Right cardiac atrium (tissue), 5 donors: ENCODE results near the gene CDH12. TPM values are rescaled to one million over a fixed set of nuclear protein-coding genes. Genes with fewer than 3 reads are reported as not detected.

Experiments
- ATAC-seq, 2 donors: fragments of 200-7000 bp; cut with Tn5 transposase; one replicate each; pipeline versions ENCODE4 v1.8.0 to v1.9.1; 2020; ENCODE audit warnings: moderate library complexity in 2 of 2, mild to moderate bottlenecking in 1 of 2
- DNase-seq, 3 donors: peaks; one replicate each; pipeline ENCODE4 v3.0.0-alpha.2; 2020
- H3K27ac ChIP-seq: one replicate; pipeline ENCODE4 v1.5.1; 2013; ENCODE audit warnings: mild to moderate bottlenecking, low read length, control low read depth, moderate library complexity
- H3K27me3 ChIP-seq: one replicate; pipeline ENCODE4 v1.6.1; 2013; ENCODE audit not compliant: control insufficient read depth, insufficient read depth
- H3K4me1 ChIP-seq: one replicate; pipeline ENCODE4 v1.6.1; 2013; ENCODE audit warnings: low read length; ENCODE audit not compliant: control insufficient read depth, insufficient read depth
- H3K4me3 ChIP-seq: one replicate; pipeline ENCODE4 v1.5.1; 2013; ENCODE audit warnings: low read length, control low read depth
- H3K9me3 ChIP-seq: one replicate; pipeline ENCODE4 v1.6.1; 2013; ENCODE audit warnings: low read length; ENCODE audit not compliant: control insufficient read depth
- WGBS: extraction: QIAGEN DNeasy Blood & Tissue Kit; methylation state at CpG from one replicate; pipeline ENCODE4 v1.1.7; 2013; 5-methylcytosine and 5-hydroxymethylcytosine counted together
- intact Hi-C, 4 donors: fragments of 100-400 bp; cut with DNase I; formaldehyde crosslinking; loops; one replicate each; pipeline versions ENCODE4 v1.11.0 to v1.14.0; 2022 to 2023
- polyA plus RNA-seq: library from polyadenylated mRNA; stranded (reverse); fragments of 200-250 nt; gene quantifications from one replicate; pipeline ENCODE4 v1.2.3, GENCODE V29; 2013
- total RNA-seq, 4 donors: library from RNA; stranded (reverse); fragmentation: NEBNext Ultra II Directional; extraction: Animal tissue kit (Norgen Biotek cat#: 25700); gene quantifications; one replicate each; pipeline ENCODE4 v1.2.1, GENCODE V29; 2021
- donor health status: healthy with polysubstance abuse.
- donor health status: DM: no; HTN: yes; CAD: no.
- donor health status: DM: no; HTN: no; CAD: no.
- donor health status: DM: no; HTN: yes; CAD: no; lungs with severe emphysema.
- donor health status: DM: yes; HTN: yes; CAD: no.

CDH12 gene
- total and polyA plus RNA-seq, 5 donors = not detected

DNA sequence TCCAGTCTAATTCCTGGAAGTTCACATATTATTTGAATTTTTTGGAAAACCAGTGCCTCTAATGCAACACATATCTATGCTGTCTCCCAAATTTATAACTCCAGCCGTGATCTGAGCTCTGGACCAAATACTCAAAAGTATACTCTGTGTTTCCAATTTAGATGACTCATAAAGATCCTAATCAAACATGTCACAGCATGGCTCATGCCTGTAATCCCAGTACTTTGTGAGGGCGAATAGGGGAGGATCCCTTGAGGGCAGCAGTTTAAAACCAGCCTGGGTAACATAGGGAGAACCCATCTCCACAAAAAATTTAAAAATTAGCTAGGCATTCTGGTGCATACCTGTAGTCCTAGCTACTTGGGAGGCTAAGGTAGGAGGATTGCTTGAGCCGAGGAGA lies 388.0 kb downstream of the CDH12 start:
- no peaks in the 10 kb centered on the region for H3K9me3 ChIP-seq
- H3K4me1 ChIP-seq = no peaks in the 10 kb centered on the region
- intact Hi-C loops = no loop called here
- H3K27ac ChIP-seq = no peak overlapping the region
- ATAC-seq (no peak), DNase-seq (no peak)
- no peak overlapping the region for H3K4me3 ChIP-seq
- 73% methylated on average over 3 of the region's 3 CpGs for WGBS
- H3K27me3 ChIP-seq = no peaks in the 10 kb centered on the region

DNA sequence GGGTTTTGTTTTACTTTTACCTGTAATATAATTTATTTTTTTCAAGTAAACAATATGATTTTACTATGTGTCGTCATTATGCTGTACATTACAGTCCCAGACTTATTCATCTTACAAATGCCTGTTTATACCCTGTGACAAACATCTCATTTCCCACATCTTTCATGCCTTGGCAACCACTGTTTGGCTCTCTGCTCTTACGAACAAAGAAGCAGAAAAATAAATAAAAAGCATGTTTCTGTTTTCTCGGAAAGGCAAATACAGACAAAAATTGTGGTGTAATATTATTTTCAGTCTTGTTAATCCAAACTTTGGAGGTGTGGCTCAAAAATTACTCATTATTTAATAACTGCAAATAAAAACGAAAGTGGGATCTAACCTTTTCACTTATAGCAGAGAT lies 393.0 kb downstream of the CDH12 start:
- H3K4me1 ChIP-seq = no peaks in the 10 kb centered on the region
- H3K27me3 ChIP-seq = no peaks in the 10 kb centered on the region
- intact Hi-C loops = no loop called here
- H3K4me3 ChIP-seq = no peak overlapping the region
- H3K27ac ChIP-seq = no peak overlapping the region
- ATAC-seq (no peak), DNase-seq (no peak)
- 80% methylated on average over 4 of the region's 4 CpGs for whole genome bisulfite sequencing
- no peaks in the 10 kb centered on the region for H3K9me3 ChIP-seq

DNA sequence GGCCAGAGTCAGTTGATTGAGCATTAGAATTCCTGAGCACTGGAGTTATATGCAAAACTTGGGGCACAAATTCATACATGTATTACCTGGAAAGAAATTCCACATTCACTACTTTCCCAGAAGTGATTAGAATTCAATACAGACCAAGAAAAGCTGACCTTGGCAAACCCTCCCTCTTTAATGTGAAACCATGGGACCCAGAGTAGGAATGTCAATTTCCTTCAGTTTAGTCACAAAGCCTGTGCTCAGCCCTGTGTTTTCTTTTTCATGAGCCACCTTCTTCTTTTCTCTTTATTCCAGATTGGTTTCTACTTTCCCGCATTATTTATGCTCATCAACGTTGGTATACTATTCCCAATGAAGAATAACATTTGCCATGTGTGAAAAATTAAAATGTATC lies 420.2 kb downstream of the CDH12 start:
- Histone ChIP-seq H3K4me3 (no peak overlapping the region), H3K27me3 (no peaks in the 10 kb centered on the region), H3K9me3 (no peaks in the 10 kb centered on the region), H3K27ac (no peak overlapping the region), H3K4me1 (no peaks in the 10 kb centered on the region)
- DNase-seq (no peak), ATAC-seq (no peak)
- intact Hi-C loops = no loop called here
- WGBS = 80% methylated on average over 2 of the region's 2 CpGs

DNA sequence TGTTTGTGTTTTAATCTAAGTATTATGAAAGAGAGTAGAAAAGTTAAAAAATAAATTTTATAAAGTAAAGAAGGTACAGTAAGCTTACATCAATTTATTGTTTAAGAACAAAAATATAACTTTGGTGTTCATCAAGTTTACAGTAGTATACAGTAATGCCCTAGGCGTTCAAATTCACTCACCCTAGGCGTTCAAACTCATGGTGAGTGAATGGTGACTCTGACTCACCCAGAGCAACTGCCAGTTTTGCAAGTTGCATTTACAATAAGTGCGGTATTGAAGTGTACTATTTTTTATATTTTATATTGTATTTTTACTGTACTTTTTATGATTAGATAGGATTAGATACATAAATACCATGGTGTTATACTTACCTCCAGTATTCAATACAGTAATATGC lies 421.3 kb downstream of the CDH12 start:
- intact Hi-C loops = no loop called here
- no peaks in the 10 kb centered on the region for H3K4me1 ChIP-seq
- H3K4me3 ChIP-seq = no peak overlapping the region
- 84% methylated on average over 3 of the region's 3 CpGs for WGBS
- no peaks in the 10 kb centered on the region for H3K9me3 ChIP-seq
- ATAC-seq (no peak), DNase-seq (no peak)
- H3K27ac ChIP-seq = no peak overlapping the region
- no peaks in the 10 kb centered on the region for H3K27me3 ChIP-seq

DNA sequence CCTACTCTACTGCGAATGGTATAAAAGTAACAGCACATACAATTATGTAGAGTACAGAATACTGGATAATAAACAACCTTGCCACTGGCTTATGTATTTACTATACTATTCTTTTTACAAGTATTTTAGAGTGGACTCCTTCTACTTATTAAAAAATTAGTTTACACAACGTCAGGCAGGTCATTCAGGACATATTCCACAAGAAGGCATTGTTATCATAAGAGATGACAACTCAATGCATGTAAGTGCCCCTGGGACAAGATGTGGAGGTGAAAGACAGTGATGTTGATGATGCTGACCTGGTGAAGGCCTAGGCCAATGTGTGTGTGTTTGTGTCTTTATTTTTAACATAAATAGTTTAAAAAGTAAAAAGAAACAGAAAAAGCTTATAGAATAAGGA lies 421.7 kb downstream of the CDH12 start:
- no peak overlapping the region for H3K27ac ChIP-seq
- DNase-seq = no peak
- no peak overlapping the region for H3K4me3 ChIP-seq
- H3K27me3 ChIP-seq = no peaks in the 10 kb centered on the region
- no peaks in the 10 kb centered on the region for H3K4me1 ChIP-seq
- no peak for ATAC-seq
- no peaks in the 10 kb centered on the region for H3K9me3 ChIP-seq
- intact Hi-C loops = no loop called here
- 59% methylated on average over 2 of the region's 2 CpGs for WGBS

DNA sequence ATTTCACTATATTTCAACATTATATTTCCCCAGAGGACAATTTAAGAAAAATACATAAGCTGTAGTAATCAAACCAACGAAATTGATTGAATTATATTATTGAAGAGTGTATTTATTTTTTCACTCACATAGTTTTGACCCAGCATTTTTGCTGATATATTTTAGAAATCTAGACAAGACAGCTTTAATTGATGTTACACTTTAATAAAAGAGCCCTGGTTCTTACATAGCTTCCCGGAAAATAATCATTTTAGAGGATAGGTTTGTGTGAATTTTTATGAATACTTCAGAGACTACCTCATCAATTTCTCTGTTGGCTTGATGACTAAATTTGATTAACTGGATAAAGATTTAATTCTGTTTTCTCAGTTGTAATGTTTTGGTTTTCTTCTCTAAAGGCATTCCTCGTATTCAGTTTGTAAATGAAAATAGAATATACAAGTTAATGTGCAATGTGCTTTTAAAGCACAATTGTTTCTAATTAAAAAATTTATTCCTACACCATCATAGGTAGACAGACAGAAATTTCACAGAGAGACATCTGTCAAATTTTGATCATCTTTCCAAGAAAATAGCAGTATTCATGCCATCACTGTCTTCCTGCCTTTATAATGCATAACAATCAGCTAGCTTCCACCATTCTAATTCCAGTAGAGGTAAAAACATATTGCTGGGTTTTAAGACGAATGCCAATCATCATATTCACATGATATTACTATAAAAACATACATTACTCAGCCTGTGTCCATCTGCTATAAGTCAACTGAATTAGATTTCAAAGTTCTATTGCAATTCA lies 441.4 kb downstream of the CDH12 start:
- 39% methylated on average over 4 of the region's 4 CpGs for WGBS

DNA sequence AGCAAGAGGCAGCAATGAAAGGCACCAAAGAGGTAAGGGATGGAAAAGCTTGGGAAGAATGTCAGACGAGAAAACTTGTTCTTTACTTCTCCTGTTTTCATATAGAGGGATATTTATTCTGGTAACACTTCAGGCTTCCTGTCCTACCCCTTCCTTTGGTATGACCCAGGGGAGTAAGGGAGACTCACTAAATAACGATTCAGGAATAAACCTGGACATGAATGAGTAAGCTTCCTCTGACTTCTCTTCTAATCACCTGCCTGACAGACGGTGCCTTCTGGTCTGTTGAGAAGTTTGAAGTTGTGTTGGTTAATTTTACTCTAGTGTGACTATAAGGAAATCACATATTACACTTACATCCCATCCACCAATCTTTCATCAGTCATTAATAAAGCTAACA lies 461.2 kb downstream of the CDH12 start:
- peaks cover 2% of the 10 kb centered on the region for H3K9me3 ChIP-seq
- no peaks in the 10 kb centered on the region for H3K27me3 ChIP-seq
- WGBS = 65% methylated on average over 3 of the region's 3 CpGs
- ATAC-seq (no peak), DNase-seq (no peak)
- intact Hi-C loops = no loop called here
- H3K27ac ChIP-seq = no peak overlapping the region
- no peaks in the 10 kb centered on the region for H3K4me1 ChIP-seq
- no peak overlapping the region for H3K4me3 ChIP-seq

More for the DNA sequence above, 441.4 kb downstream of the CDH12 start:
- Histone ChIP-seq H3K9me3 (no peaks in the 10 kb centered on the region), H3K27me3 (no peaks in the 10 kb centered on the region), H3K27ac (no peak overlapping the region), H3K4me3 (no peak overlapping the region), H3K4me1 (no peaks in the 10 kb centered on the region)
- DNase-seq (no peak), ATAC-seq (no peak)
- intact Hi-C loops = no loop called here

DNA sequence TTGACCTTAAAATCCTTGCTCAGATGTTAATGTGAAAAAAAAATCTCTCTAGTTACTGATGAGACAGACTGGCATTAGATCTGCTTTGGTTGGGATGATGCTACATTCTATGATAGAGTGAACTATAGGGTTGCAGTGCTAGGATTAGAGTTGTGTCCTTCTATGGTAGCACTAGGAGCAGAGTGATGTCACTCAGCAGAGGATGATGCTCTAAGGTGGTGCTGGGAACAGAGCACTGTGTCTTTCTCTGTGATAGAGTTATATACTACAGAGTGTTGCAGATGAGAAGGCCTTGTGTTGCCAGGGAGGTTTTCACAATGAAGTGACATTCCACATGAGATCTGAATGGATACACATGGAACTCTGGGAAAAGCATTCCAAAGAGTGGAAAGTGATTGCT lies 462.3 kb downstream of the CDH12 start:
- Histone ChIP-seq H3K9me3 (peaks cover 2% of the 10 kb centered on the region), H3K4me1 (no peaks in the 10 kb centered on the region)
- no peak for ATAC-seq

DNA sequence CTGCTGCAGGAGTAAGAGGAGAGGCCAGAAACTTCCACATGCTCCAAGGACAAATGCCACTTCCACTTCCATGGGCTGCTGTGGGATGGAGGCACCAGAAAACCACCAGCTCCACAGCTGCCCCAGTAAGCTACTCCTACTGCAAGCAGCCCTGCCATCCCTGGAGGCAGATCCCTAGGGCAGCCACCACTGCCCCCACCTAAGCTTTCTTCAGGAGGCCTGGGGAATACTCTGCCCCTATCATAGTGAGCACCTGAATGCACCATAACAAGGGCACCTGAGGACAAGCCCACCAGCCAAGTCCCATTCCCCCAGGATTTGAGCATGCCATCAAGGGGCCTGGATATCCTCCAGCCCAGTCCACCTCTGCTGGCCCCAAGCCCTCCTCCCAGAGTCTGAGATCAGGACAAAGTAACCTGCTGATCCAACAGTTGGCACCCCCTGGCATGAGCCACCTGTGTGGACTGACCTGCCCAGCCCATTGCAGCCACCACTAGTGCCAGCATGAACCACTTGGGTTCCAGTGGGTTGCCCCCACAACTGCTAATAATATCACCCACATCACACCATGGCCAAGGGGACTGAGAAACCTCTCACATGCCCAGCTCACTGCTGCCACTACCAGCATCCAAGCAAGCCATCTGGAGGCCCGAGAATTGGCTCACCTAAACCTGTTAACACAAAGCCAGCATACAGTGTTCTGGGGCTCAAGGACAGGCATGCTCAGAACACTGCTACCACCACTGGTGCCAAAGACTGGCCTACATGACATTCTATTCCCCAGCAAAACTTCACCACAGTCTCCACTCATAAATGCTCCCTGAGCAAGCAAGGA lies 480.1 kb downstream of the CDH12 start:
- intact Hi-C loops = no loop called here
- Histone ChIP-seq H3K27me3 (no peaks in the 10 kb centered on the region), H3K4me3 (no peak overlapping the region), H3K27ac (no peak overlapping the region), H3K4me1 (peaks cover 2% of the 10 kb centered on the region), H3K9me3 (no peaks in the 10 kb centered on the region)
- WGBS = 82% methylated on average over 1 of the region's 1 CpG
- DNase-seq (peak in 1 of 3 donors; percentile 2), ATAC-seq (no peak)

More for the DNA sequence above, 462.3 kb downstream of the CDH12 start:
- Histone ChIP-seq H3K27me3 (no peaks in the 10 kb centered on the region), H3K27ac (no peak overlapping the region), H3K4me3 (no peak overlapping the region)
- no peak for DNase-seq
- intact Hi-C loops = no loop called here

DNA sequence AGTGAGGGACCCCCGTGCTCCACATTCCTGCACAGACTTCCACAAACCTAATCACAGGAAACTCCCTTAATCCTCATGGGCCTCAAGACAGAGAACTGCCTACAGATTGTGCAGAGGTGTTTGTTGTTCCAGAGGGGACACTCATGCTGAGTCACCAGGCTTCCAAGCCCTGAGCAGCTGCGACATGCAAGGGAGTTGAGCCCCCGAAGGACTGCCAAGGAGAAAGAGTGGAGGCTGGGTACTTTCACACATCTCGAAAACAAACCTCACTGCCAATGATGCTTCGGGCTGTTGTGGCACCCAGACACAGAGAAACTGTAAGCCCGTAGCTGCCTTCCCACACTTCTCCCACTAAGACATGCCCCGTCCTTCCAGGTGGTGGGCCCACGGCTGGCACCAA lies 480.8 kb downstream of the CDH12 start:
- DNase-seq (peak in 1 of 3 donors; percentile 16), ATAC-seq (no peak)
- Histone ChIP-seq H3K9me3 (no peaks in the 10 kb centered on the region), H3K27ac (no peak overlapping the region), H3K4me1 (peaks cover 2% of the 10 kb centered on the region), H3K4me3 (no peak overlapping the region), H3K27me3 (no peaks in the 10 kb centered on the region)
- intact Hi-C loops = no loop called here
- WGBS = 59% methylated on average over 8 of the region's 8 CpGs

DNA sequence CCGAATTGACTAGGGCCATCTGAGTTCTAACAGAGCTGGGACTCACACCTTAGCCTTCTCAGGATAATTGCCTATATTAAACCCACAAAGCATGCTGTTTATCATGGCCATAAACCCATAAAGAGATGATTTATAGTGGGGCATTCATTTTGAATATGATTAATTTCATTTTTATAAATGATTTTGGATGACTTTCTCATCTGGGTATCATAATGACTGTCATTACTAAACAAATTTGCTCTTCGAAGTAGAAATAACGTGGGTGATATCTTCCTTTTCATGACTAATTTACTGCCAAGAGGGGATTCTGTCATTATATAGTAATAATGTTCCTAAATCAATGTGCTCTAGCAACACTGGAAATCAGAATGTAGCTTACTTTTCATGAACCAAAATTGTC lies 498.2 kb downstream of the CDH12 start:
- ATAC-seq (no peak), DNase-seq (no peak)
- no peaks in the 10 kb centered on the region for H3K27me3 ChIP-seq
- WGBS = 71% methylated on average over 3 of the region's 3 CpGs
- H3K4me1 ChIP-seq = no peaks in the 10 kb centered on the region
- no peak overlapping the region for H3K4me3 ChIP-seq
- no peaks in the 10 kb centered on the region for H3K9me3 ChIP-seq
- no peak overlapping the region for H3K27ac ChIP-seq
- intact Hi-C loops = no loop called here
